HEK293 (cell line): Measurements from ENCODE around the gene MRPS27.

Experiments
- ATF2 ChIP-seq: fragments of 450-650 bp; formaldehyde crosslinking; IDR thresholded peaks from 2 replicates; pipeline ENCODE4 v1.5.1; 2016; ENCODE audit warnings: missing biosample characterization, missing genetic modification characterization, low read depth
- BCL11A ChIP-seq: fragments of 450-650 bp; formaldehyde crosslinking; IDR thresholded peaks from 2 replicates; pipeline ENCODE4 v1.5.1; 2016; ENCODE audit warnings: low read depth, missing biosample characterization, missing genetic modification characterization
- BCL6B ChIP-seq: fragments of 450-650 bp; formaldehyde crosslinking; IDR thresholded peaks from 2 replicates; pipeline ENCODE4 v1.5.1; 2017; ENCODE audit warnings: missing biosample characterization, missing genetic modification characterization
- FEZF1 ChIP-seq: fragments of 450-650 bp; formaldehyde crosslinking; IDR thresholded peaks from 2 replicates; pipeline ENCODE4 v1.5.1; 2016; ENCODE audit warnings: missing biosample characterization, missing genetic modification characterization
- GFI1B ChIP-seq: fragments of 450-650 bp; formaldehyde crosslinking; IDR thresholded peaks from 2 replicates; pipeline ENCODE4 v1.5.1; 2016; ENCODE audit warnings: missing biosample characterization, missing genetic modification characterization
- GLI2 ChIP-seq: fragments of 450-650 bp; formaldehyde crosslinking; IDR thresholded peaks from 2 replicates; pipeline ENCODE4; 2017; ENCODE audit warnings: missing biosample characterization, missing genetic modification characterization, low read depth, borderline replicate concordance
- GLIS1 ChIP-seq: fragments of 450-650 bp; formaldehyde crosslinking; IDR thresholded peaks from 2 replicates; pipeline ENCODE4 v1.5.1; 2016; ENCODE audit warnings: missing biosample characterization, missing genetic modification characterization
- IKZF3 ChIP-seq: fragments of 450-650 bp; IDR thresholded peaks from 2 replicates; pipeline ENCODE4 v1.5.0; 2018; ENCODE audit warnings: missing biosample characterization, mild to moderate bottlenecking, missing genetic modification characterization, moderate library complexity
- KLF10 ChIP-seq: fragments of 450-650 bp; IDR thresholded peaks from 2 replicates; pipeline ENCODE4 v1.5.1; 2018; ENCODE audit warnings: missing biosample characterization, mild to moderate bottlenecking, missing genetic modification characterization
- SCRT1 ChIP-seq: fragments of 450-650 bp; formaldehyde crosslinking; IDR thresholded peaks from 2 replicates; pipeline ENCODE4 v1.5.1; 2016; ENCODE audit warnings: missing biosample characterization, missing genetic modification characterization, borderline replicate concordance
- SP2 ChIP-seq: fragments of 450-650 bp; formaldehyde crosslinking; IDR thresholded peaks from 2 replicates; pipeline ENCODE4 v1.5.1; 2016; ENCODE audit warnings: missing biosample characterization, missing genetic modification characterization
- TCF7L2 ChIP-seq: IDR thresholded peaks from 2 replicates; pipeline ENCODE4 v1.6.1; 2011; ENCODE audit warnings: low read depth, mild to moderate bottlenecking, inconsistent platforms, low read length, moderate library complexity, borderline replicate concordance
- YY2 ChIP-seq: fragments of 450-650 bp; formaldehyde crosslinking; IDR thresholded peaks from 2 replicates; pipeline ENCODE4 v1.5.1; 2016; ENCODE audit warnings: missing biosample characterization, missing genetic modification characterization
- ZBTB17 ChIP-seq: fragments of 450-650 bp; formaldehyde crosslinking; IDR thresholded peaks from 2 replicates; pipeline ENCODE4 v1.5.1; 2016; ENCODE audit warnings: missing biosample characterization, missing genetic modification characterization
- ZBTB20 ChIP-seq: fragments of 450-650 bp; formaldehyde crosslinking; IDR thresholded peaks from 2 replicates; pipeline ENCODE4 v1.5.1; 2016; ENCODE audit warnings: missing biosample characterization, missing genetic modification characterization
- ZBTB44 ChIP-seq: fragments of 450-650 bp; IDR thresholded peaks from 2 replicates; pipeline ENCODE4 v1.5.1; 2018; ENCODE audit warnings: missing biosample characterization, mild to moderate bottlenecking, missing genetic modification characterization
- ZBTB8A ChIP-seq: fragments of 450-650 bp; formaldehyde crosslinking; IDR thresholded peaks from 2 replicates; pipeline ENCODE4 v1.5.1; 2016; ENCODE audit warnings: missing biosample characterization, missing genetic modification characterization
- ZFP41 ChIP-seq: fragments of 450-650 bp; formaldehyde crosslinking; IDR thresholded peaks from 2 replicates; pipeline ENCODE4 v1.5.1; 2016; ENCODE audit warnings: missing biosample characterization, missing genetic modification characterization, borderline replicate concordance
- ZNF112 ChIP-seq: fragments of 450-650 bp; formaldehyde crosslinking; IDR thresholded peaks from 2 replicates; pipeline ENCODE4 v1.5.0; 2017; ENCODE audit warnings: missing biosample characterization, missing genetic modification characterization
- ZNF169 ChIP-seq: fragments of 450-650 bp; formaldehyde crosslinking; IDR thresholded peaks from 2 replicates; pipeline ENCODE4 v1.5.1; 2016; ENCODE audit warnings: missing biosample characterization, missing genetic modification characterization
- ZNF211 ChIP-seq: fragments of 450-650 bp; formaldehyde crosslinking; IDR thresholded peaks from 2 replicates; pipeline ENCODE4 v1.5.1; 2016; ENCODE audit warnings: low read depth, missing biosample characterization, missing genetic modification characterization
- ZNF248 ChIP-seq: fragments of 450-650 bp; formaldehyde crosslinking; IDR thresholded peaks from 2 replicates; pipeline ENCODE4 v1.5.1; 2017; ENCODE audit warnings: missing biosample characterization, missing genetic modification characterization
- ZNF266 ChIP-seq: fragments of 450-650 bp; formaldehyde crosslinking; IDR thresholded peaks from 2 replicates; pipeline ENCODE4 v1.5.1; 2016; ENCODE audit warnings: missing biosample characterization, missing genetic modification characterization, low read depth
- ZNF274 ChIP-seq, 2 experiments: fragments of 200-500 bp in 1 of 2; fragments of 450-650 bp in 1 of 2; sonication (Bioruptor generic) in 1 of 2; formaldehyde crosslinking in 1 of 2; IDR thresholded peaks; 2 replicates each; pipeline versions ENCODE4 v1.5.1 to v1.6.1; 2014 to 2016; ENCODE audit warnings: borderline replicate concordance in 1 of 2, inconsistent platforms in 1 of 2, low read length in 1 of 2, missing biosample characterization in 1 of 2, missing genetic modification characterization in 1 of 2
- ZNF292 ChIP-seq: fragments of 450-650 bp; formaldehyde crosslinking; IDR thresholded peaks from 2 replicates; pipeline ENCODE4 v1.5.1; 2016; ENCODE audit warnings: low read depth, missing biosample characterization, missing genetic modification characterization, borderline replicate concordance
- ZNF311 ChIP-seq: fragments of 450-650 bp; formaldehyde crosslinking; IDR thresholded peaks from 2 replicates; pipeline ENCODE4 v1.5.1; 2017; ENCODE audit warnings: missing biosample characterization, missing genetic modification characterization, borderline replicate concordance
- ZNF366 ChIP-seq: fragments of 450-650 bp; formaldehyde crosslinking; conservative IDR thresholded peaks from 2 replicates; pipeline ENCODE4 v1.5.1; 2016; ENCODE audit warnings: missing biosample characterization, missing genetic modification characterization
- ZNF394 ChIP-seq: fragments of 450-650 bp; formaldehyde crosslinking; IDR thresholded peaks from 2 replicates; pipeline ENCODE4 v1.5.1; 2016; ENCODE audit warnings: missing biosample characterization, missing genetic modification characterization, mild to moderate bottlenecking, moderate library complexity, borderline replicate concordance
- ZNF423 ChIP-seq: fragments of 450-650 bp; formaldehyde crosslinking; IDR thresholded peaks from 2 replicates; pipeline ENCODE4 v1.5.1; 2016; ENCODE audit warnings: missing biosample characterization, missing genetic modification characterization
- ZNF501 ChIP-seq: fragments of 450-650 bp; formaldehyde crosslinking; IDR thresholded peaks from 2 replicates; pipeline ENCODE4 v1.5.1; 2016; ENCODE audit warnings: missing biosample characterization, missing genetic modification characterization
- ZNF529 ChIP-seq: fragments of 450-650 bp; formaldehyde crosslinking; IDR thresholded peaks from 2 replicates; pipeline ENCODE4 v1.5.1; 2017; ENCODE audit warnings: missing genetic modification characterization, missing biosample characterization; ENCODE audit not compliant: insufficient replicate concordance
- ZNF571 ChIP-seq: fragments of 450-650 bp; formaldehyde crosslinking; IDR thresholded peaks from 2 replicates; pipeline ENCODE4 v1.5.0; 2017; ENCODE audit warnings: missing biosample characterization, missing genetic modification characterization
- ZNF664 ChIP-seq: fragments of 450-650 bp; formaldehyde crosslinking; IDR thresholded peaks from 2 replicates; pipeline ENCODE4 v1.5.1; 2016; ENCODE audit warnings: missing biosample characterization, missing genetic modification characterization
- ZNF785 ChIP-seq: fragments of 450-650 bp; formaldehyde crosslinking; IDR thresholded peaks from 2 replicates; pipeline ENCODE4 v1.5.1; 2016; ENCODE audit warnings: missing biosample characterization, missing genetic modification characterization
- ZNF791 ChIP-seq: fragments of 450-650 bp; formaldehyde crosslinking; IDR thresholded peaks from 2 replicates; pipeline ENCODE4 v1.5.1; 2016; ENCODE audit warnings: missing biosample characterization, missing genetic modification characterization
- ZSCAN30 ChIP-seq: fragments of 450-650 bp; IDR thresholded peaks from 2 replicates; pipeline ENCODE4 v1.5.1; 2018; ENCODE audit warnings: missing biosample characterization, mild to moderate bottlenecking, missing genetic modification characterization, moderate library complexity
- TF ChIP-seq, protein P1 (sequence below): fragments of 450-650 bp; formaldehyde crosslinking; IDR thresholded peaks from 2 replicates; pipeline ENCODE4 v1.5.1; 2016; ENCODE audit warnings: missing biosample characterization, missing genetic modification characterization

The MRPS27 gene

DNA sequence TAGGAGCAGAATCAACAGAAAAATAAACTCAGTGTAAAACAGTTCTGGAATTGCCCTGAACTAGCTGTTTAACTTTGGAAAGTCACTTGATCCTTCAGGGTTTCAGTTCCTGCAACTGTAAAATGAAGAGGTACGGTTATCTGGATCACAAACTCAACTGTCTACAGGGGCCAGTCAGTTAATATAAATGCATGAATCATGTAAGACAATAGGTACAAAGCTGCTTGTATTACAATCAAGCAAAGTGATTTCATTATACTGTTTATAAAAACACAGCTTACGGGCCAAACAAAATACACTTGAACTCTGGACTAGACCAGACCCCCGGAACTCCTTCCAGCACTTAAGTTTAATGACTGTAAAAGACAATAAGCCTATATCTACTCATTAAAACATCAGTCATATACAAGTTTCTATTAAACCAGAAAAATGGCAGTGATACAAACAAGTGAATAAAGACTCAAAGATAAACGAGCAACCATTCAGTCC lies 73.0 kb downstream of the MRPS27 start (continued):
- TF ChIP-seq FEZF1 (tag by site-specific recombination), result peak; percentile 96
- no peak for TF ChIP-seq ZNF529 (tag by site-specific recombination)
- no peak for TF ChIP-seq ZNF394 (tag by site-specific recombination)
- TF ChIP-seq IKZF3 (tag by site-specific recombination), result peak; percentile 69
- peak; percentile 76 for TF ChIP-seq ZNF366
- TF ChIP-seq, protein P1, sequence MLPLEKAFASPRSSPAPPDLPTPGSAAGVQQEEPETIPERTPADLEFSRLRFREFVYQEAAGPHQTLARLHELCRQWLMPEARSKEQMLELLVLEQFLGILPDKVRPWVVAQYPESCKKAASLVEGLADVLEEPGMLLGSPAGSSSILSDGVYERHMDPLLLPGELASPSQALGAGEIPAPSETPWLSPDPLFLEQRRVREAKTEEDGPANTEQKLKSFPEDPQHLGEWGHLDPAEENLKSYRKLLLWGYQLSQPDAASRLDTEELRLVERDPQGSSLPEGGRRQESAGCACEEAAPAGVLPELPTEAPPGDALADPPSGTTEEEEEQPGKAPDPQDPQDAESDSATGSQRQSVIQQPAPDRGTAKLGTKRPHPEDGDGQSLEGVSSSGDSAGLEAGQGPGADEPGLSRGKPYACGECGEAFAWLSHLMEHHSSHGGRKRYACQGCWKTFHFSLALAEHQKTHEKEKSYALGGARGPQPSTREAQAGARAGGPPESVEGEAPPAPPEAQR, result no peak
- TF ChIP-seq ZNF501 (tag by site-specific recombination), result no peak
- TF ChIP-seq ZNF112 (tag by site-specific recombination), result no peak
- TF ChIP-seq ZNF266 (tag by site-specific recombination), result no peak
- TF ChIP-seq ZNF571 (tag by site-specific recombination), result no peak
- no peak for TF ChIP-seq ZNF169 (tag by site-specific recombination)
- TF ChIP-seq KLF10, result peak; percentile 95
- TF ChIP-seq YY2 (tag by site-specific recombination), result no peak
- TF ChIP-seq ZBTB20 (tag by site-specific recombination), result peak; percentile 95
- TF ChIP-seq SCRT1 (tag by site-specific recombination), result peak; percentile 64
- TF ChIP-seq ZNF274 (IDR thresholded peaks at IDR 0.05; ENCODE audit: low read length), result no peak
- no peak for TF ChIP-seq ZNF274 (tag by site-specific recombination; IDR thresholded peaks at IDR 0.05; ENCODE audit: borderline replicate concordance)
- TF ChIP-seq ZSCAN30, result peak; percentile 91
- TF ChIP-seq ZNF664 (tag by site-specific recombination), result peak; percentile 95
- peak; percentile 67; the same call in 1 of the 2 replicates for TF ChIP-seq BCL6B (tag by site-specific recombination)
- peak; percentile 95 for TF ChIP-seq BCL11A (tag by site-specific recombination)
- TF ChIP-seq ZNF248 (tag by site-specific recombination), result no peak
- peak; percentile 95 for TF ChIP-seq GLI2 (tag by site-specific recombination)
- peak; percentile 69 for TF ChIP-seq GFI1B (tag by site-specific recombination)
- no peak for TF ChIP-seq SP2 (tag by site-specific recombination)
- TF ChIP-seq ZBTB17 (tag by site-specific recombination), result peak; percentile 79
- 0 out of 2 replicates have a peak, but pooled peaks have one; percentile 17 for TF ChIP-seq ZBTB8A (tag by site-specific recombination)
- peak; percentile 85 for TF ChIP-seq GLIS1 (tag by site-specific recombination)
- TF ChIP-seq ZNF292 (tag by site-specific recombination), result no peak
- TF ChIP-seq ZNF423 (tag by site-specific recombination), result no peak
- no peak for TF ChIP-seq ZNF211 (tag by site-specific recombination)
- no peak for TF ChIP-seq ZNF785
- no peak for TF ChIP-seq ZNF791 (tag by site-specific recombination)
- 0 out of 2 replicates have a peak, but pooled peaks have one; percentile 7 for TF ChIP-seq ATF2
- TF ChIP-seq TCF7L2, result peak; percentile 37; the same call in 1 of the 2 replicates
- TF ChIP-seq ZBTB44 (tag by site-specific recombination), result peak; percentile 92
- no peak for TF ChIP-seq ZNF311 (tag by site-specific recombination)
- TF ChIP-seq ZFP41 (tag by site-specific recombination), result no peak
